HepG2 (cell line): ENCODE results near the gene PFKM. TPM values are rescaled to one million over a fixed set of nuclear protein-coding genes. Genes with fewer than 3 reads are reported as not detected.

Source experiments
- BRD4 ChIP-seq: sonication (generic); formaldehyde crosslinking; IDR thresholded peaks from 2 replicates; pipeline ENCODE4 v1.4.0; 2020; ENCODE audit warnings: missing genetic modification reagents
- FOXK2 ChIP-seq: fragments of 450-650 bp; IDR thresholded peaks from 2 replicates; pipeline ENCODE4 v1.6.1; 2016
- HMGA1 ChIP-seq: sonication (generic); formaldehyde crosslinking; conservative IDR thresholded peaks from 2 replicates; pipeline ENCODE4 v1.4.0; 2020; ENCODE audit warnings: missing genetic modification reagents
- KDM4B ChIP-seq: sonication (generic); formaldehyde crosslinking; IDR thresholded peaks from 2 replicates; pipeline ENCODE4 v1.4.0; 2020; ENCODE audit warnings: missing genetic modification reagents
- KDM6A ChIP-seq: IDR thresholded peaks from 2 replicates; pipeline ENCODE4 v1.6.1; 2016; ENCODE audit warnings: low read depth
- NFKBIZ ChIP-seq: IDR thresholded peaks from 2 replicates; pipeline ENCODE4 v1.6.1; 2018; ENCODE audit warnings: missing genetic modification reagents, missing compliant biosample characterization
- NRL ChIP-seq: sonication (generic); formaldehyde crosslinking; IDR thresholded peaks from 2 replicates; pipeline ENCODE4 v1.5.0; 2020; ENCODE audit warnings: missing genetic modification reagents, mild to moderate bottlenecking, moderate library complexity, borderline replicate concordance
- SALL2 ChIP-seq: sonication (generic); formaldehyde crosslinking; IDR thresholded peaks from 2 replicates; pipeline ENCODE4 v1.8.1; 2023; ENCODE audit warnings: mild to moderate bottlenecking, missing genetic modification reagents, inconsistent platforms
- ZKSCAN5 ChIP-seq: sonication (generic); formaldehyde crosslinking; IDR thresholded peaks from 2 replicates; pipeline ENCODE4 v1.5.1; 2020; ENCODE audit warnings: mild to moderate bottlenecking, missing genetic modification reagents
- ZNF331 ChIP-seq: sonication (generic); formaldehyde crosslinking; IDR thresholded peaks from 2 replicates; pipeline ENCODE4 v1.4.0; 2020; ENCODE audit warnings: missing genetic modification reagents
- ZNF44 ChIP-seq: sonication (generic); formaldehyde crosslinking; IDR thresholded peaks from 2 replicates; pipeline ENCODE4 v1.5.1; 2020; ENCODE audit warnings: mild to moderate bottlenecking, missing genetic modification reagents
- ZNF451 ChIP-seq: sonication (generic); formaldehyde crosslinking; IDR thresholded peaks from 2 replicates; pipeline ENCODE4 v1.5.0; 2020; ENCODE audit warnings: mild to moderate bottlenecking, missing genetic modification reagents
- ZNF567 ChIP-seq: sonication (generic); formaldehyde crosslinking; IDR thresholded peaks from 2 replicates; pipeline ENCODE4 v1.8.1; 2023; ENCODE audit warnings: mild to moderate bottlenecking, missing genetic modification reagents, borderline replicate concordance
- ZNF724P ChIP-seq: sonication (generic); formaldehyde crosslinking; IDR thresholded peaks from 2 replicates; pipeline ENCODE4 v1.8.0; 2022; ENCODE audit warnings: missing genetic modification reagents, borderline replicate concordance
- ZNF879 ChIP-seq: sonication (generic); formaldehyde crosslinking; IDR thresholded peaks from 2 replicates; pipeline ENCODE4 v1.8.1; 2023; ENCODE audit warnings: missing genetic modification reagents
- polyA plus RNA-seq, 8 experiments: library from polyadenylated mRNA; depleted of rRNA in 3 of 8; stranded (reverse) in 7 of 8; unstranded in 1 of 8; fragments of >200 nt; fragmentation: Illumina TruSeq in 4 of 8; extraction: Trizol in 4 of 8; gene quantifications; 2 replicates each; pipeline versions ENCODE4 v1.2.1 to v1.2.3, GENCODE V29; 2011 to 2016; ENCODE audit warnings: low read depth in 4 of 8, missing spikeins in 1 of 8, mixed read lengths in 1 of 8; ENCODE audit not compliant: insufficient read depth in 1 of 8
- total RNA-seq, 5 experiments: library from RNA; depleted of rRNA; stranded (reverse); fragments of >200 nt; fragmentation: Illumina TruSeq; extraction: Trizol; gene quantifications; 2 replicates each; pipeline ENCODE4 v1.2.3, GENCODE V29; 2016; ENCODE audit warnings: low read depth in 1 of 5
- TF ChIP-seq, protein P1 (sequence below): IDR thresholded peaks from 2 replicates; pipeline ENCODE4 v1.6.1; 2016; ENCODE audit warnings: low read depth
- TF ChIP-seq, protein P2 (sequence below): sonication (generic); formaldehyde crosslinking; IDR thresholded peaks from 2 replicates; pipeline ENCODE4 v1.4.0; 2020; ENCODE audit warnings: missing genetic modification reagents, mild to moderate bottlenecking, borderline replicate concordance
- TF ChIP-seq, protein P3 (sequence below): sonication (generic); formaldehyde crosslinking; IDR thresholded peaks from 2 replicates; pipeline ENCODE4 v1.4.0; 2020; ENCODE audit warnings: missing genetic modification reagents, borderline replicate concordance
- TF ChIP-seq, protein P4 (sequence below): sonication (generic); formaldehyde crosslinking; IDR thresholded peaks from 2 replicates; pipeline ENCODE4 v1.8.0; 2022; ENCODE audit warnings: low read depth, missing genetic modification reagents
- TF ChIP-seq, protein P5 (sequence below): sonication (generic); formaldehyde crosslinking; IDR thresholded peaks from 2 replicates; pipeline ENCODE4 v1.9.0; 2022; ENCODE audit warnings: low read depth, missing genetic modification reagents
- TF ChIP-seq, protein P6 (sequence below): sonication (generic); formaldehyde crosslinking; IDR thresholded peaks from 2 replicates; pipeline ENCODE4 v1.9.0; 2021; ENCODE audit warnings: missing genetic modification reagents, mild to moderate bottlenecking, borderline replicate concordance

PFKM gene
- total and polyA plus RNA-seq, 2 of the 13 experiments (the other 11 are each of a cell fraction or from before 2014, with no cell fraction given), result 1.9 to 2.4 TPM

DNA sequence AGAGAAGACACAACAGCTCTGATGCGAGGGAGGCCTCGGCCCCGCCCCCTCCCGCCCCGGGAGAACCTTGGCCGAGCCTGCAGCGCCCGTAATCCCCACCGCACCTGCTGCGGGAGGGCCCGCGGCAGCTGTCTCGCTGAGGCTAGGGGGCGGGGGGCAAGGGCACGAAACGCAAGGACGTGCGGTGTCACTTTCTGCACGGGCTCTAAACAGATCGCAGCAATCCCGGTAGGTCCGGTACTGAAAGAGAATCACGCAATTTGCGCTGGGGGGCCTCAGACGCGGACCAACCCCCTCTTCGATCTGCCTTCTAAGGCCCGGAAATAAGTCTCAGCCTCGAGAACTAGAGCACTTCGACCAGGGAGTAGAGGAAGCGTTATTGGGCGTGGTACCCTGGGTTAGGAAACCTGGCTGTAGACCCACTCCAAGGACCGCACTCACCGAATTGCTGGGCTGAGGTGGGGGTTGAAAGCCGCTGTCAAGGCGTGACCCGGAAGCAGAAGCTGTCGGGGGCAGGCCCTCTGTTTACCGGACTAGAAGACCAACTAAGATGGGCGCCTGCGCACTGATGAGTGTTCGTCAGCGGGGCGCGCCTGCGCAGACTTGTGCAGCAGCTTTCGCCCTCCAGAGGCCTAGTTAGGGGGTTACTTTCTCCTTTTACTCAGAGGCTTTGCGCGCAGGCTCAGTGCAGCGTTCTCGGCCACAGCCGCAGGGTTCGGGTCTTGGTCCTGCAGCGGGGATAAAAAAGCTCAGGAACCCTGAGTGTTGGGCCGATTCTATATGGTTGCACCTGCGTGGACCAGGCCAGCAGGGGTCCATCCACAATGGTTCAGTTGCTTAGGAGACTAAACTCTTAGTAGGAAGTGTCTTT is 38.1 kb downstream of the PFKM start, which contains the start of gene ASB8 (continued):
- peak; percentile 72; the same call in 1 of the 2 replicates for TF ChIP-seq NRL
- 0 out of 2 replicates have a peak, but pooled peaks have one; percentile 35 for TF ChIP-seq ZNF567
- TF ChIP-seq BRD4 (CRISPR knock-in tag), result no peak
- TF ChIP-seq NFKBIZ (CRISPR knock-in tag), result peak; percentile 43; the same call in 1 of the 2 replicates
- TF ChIP-seq ZNF44, result no peak
- TF ChIP-seq, protein P1, sequence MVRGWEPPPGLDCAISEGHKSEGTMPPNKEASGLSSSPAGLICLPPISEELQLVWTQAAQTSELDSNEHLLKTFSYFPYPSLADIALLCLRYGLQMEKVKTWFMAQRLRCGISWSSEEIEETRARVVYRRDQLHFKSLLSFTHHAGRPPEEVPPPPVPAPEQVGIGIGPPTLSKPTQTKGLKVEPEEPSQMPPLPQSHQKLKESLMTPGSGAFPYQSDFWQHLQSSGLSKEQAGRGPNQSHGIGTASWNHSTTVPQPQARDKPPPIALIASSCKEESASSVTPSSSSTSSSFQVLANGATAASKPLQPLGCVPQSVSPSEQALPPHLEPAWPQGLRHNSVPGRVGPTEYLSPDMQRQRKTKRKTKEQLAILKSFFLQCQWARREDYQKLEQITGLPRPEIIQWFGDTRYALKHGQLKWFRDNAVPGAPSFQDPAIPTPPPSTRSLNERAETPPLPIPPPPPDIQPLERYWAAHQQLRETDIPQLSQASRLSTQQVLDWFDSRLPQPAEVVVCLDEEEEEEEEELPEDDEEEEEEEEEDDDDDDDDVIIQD, result peak; percentile 51
- no peak for TF ChIP-seq ZNF451 (CRISPR knock-in tag)
- TF ChIP-seq, protein P2, sequence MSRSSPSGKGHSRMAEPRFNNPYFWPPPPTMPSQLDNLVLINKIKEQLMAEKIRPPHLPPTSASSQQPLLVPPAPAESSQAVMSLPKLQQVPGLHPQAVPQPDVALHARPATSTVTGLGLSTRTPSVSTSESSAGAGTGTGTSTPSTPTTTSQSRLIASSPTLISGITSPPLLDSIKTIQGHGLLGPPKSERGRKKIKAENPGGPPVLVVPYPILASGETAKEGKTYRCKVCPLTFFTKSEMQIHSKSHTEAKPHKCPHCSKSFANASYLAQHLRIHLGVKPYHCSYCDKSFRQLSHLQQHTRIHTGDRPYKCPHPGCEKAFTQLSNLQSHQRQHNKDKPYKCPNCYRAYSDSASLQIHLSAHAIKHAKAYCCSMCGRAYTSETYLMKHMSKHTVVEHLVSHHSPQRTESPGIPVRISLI (CRISPR knock-in tag), result peak; percentile 52; the same call in 1 of the 2 replicates
- TF ChIP-seq ZNF879 (CRISPR knock-in tag), result no peak
- TF ChIP-seq HMGA1 (CRISPR knock-in tag), result no peak
- TF ChIP-seq, protein P3, sequence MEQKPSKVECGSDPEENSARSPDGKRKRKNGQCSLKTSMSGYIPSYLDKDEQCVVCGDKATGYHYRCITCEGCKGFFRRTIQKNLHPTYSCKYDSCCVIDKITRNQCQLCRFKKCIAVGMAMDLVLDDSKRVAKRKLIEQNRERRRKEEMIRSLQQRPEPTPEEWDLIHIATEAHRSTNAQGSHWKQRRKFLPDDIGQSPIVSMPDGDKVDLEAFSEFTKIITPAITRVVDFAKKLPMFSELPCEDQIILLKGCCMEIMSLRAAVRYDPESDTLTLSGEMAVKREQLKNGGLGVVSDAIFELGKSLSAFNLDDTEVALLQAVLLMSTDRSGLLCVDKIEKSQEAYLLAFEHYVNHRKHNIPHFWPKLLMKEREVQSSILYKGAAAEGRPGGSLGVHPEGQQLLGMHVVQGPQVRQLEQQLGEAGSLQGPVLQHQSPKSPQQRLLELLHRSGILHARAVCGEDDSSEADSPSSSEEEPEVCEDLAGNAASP, result 0 out of 2 replicates have a peak, but pooled peaks have one; percentile 9
- peak; percentile 33 for TF ChIP-seq ZNF331 (CRISPR knock-in tag)
- TF ChIP-seq SALL2 (CRISPR knock-in tag), result peak; percentile 46
- TF ChIP-seq KDM4B (CRISPR knock-in tag), result 0 out of 2 replicates have a peak, but pooled peaks have one; percentile 21
- TF ChIP-seq, protein P4, sequence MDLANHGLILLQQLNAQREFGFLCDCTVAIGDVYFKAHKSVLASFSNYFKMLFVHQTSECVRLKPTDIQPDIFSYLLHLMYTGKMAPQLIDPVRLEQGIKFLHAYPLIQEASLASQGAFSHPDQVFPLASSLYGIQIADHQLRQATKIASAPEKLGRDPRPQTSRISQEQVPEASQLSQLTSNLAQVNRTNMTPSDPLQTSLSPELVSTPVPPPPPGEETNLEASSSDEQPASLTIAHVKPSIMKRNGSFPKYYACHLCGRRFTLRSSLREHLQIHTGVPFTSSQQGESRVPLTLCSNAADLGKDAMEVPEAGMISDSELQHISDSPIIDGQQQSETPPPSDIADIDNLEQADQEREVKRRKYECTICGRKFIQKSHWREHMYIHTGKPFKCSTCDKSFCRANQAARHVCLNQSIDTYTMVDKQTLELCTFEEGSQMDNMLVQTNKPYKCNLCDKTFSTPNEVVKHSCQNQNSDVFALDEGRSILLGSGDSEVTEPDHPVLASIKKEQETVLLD (CRISPR knock-in tag), result peak; percentile 37; the same call in 1 of the 2 replicates
- no peak for TF ChIP-seq ZNF724P (CRISPR knock-in tag)
- TF ChIP-seq KDM6A (CRISPR knock-in tag), result 0 out of 2 replicates have a peak, but pooled peaks have one; percentile 18
- TF ChIP-seq, protein P5, sequence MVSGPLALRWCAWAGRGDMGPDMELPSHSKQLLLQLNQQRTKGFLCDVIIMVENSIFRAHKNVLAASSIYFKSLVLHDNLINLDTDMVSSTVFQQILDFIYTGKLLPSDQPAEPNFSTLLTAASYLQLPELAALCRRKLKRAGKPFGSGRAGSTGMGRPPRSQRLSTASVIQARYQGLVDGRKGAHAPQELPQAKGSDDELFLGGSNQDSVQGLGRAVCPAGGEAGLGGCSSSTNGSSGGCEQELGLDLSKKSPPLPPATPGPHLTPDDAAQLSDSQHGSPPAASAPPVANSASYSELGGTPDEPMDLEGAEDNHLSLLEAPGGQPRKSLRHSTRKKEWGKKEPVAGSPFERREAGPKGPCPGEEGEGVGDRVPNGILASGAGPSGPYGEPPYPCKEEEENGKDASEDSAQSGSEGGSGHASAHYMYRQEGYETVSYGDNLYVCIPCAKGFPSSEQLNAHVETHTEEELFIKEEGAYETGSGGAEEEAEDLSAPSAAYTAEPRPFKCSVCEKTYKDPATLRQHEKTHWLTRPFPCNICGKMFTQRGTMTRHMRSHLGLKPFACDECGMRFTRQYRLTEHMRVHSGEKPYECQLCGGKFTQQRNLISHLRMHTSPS (CRISPR knock-in tag), result no peak
- TF ChIP-seq ZKSCAN5, result 0 out of 2 replicates have a peak, but pooled peaks have one; percentile 47
- peak; percentile 86 for TF ChIP-seq FOXK2
- TF ChIP-seq, protein P6, sequence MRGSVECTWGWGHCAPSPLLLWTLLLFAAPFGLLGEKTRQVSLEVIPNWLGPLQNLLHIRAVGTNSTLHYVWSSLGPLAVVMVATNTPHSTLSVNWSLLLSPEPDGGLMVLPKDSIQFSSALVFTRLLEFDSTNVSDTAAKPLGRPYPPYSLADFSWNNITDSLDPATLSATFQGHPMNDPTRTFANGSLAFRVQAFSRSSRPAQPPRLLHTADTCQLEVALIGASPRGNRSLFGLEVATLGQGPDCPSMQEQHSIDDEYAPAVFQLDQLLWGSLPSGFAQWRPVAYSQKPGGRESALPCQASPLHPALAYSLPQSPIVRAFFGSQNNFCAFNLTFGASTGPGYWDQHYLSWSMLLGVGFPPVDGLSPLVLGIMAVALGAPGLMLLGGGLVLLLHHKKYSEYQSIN (CRISPR knock-in tag), result no peak
